ENCODE results near the gene SLC38A8. TPM values are rescaled to one million over a fixed set of nuclear protein-coding genes. Genes with fewer than 3 reads are reported as not detected.

Gene SLC38A8
- total and polyA plus RNA-seq, 9 donors: not detected

DNA sequence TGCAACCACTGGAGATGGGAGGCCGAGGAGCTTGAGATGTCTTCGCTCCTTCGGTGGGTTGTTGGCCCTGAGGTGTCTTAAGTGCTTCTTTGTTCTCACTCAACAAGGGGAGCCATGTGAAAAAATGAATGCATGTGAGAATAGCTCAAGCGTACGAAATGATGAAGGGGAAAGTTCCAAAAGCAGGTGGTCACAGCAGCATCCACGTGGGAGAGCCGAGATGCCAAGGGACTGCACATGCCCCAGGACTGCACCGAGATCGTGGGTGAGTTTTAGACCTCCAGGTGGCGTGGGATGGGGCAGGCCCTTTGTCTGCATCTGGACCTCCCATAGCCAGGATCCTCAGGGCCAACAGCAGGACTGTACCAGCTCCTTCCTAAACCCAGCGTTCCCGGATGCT is 8.1 kb downstream of the SLC38A8 start:
- H3K9me3 ChIP-seq (replicated peaks; ENCODE audit: control insufficient read depth, low read depth, low read length): peaks cover 6% of the 10 kb centered on the region
- peaks cover 8% of the 10 kb centered on the region for H3K27me3 ChIP-seq (ENCODE audit: control insufficient read depth, insufficient read depth, low read length)
- no peak overlapping the region for H3K27ac ChIP-seq (ENCODE audit: low read length)
- WGBS (ENCODE audit: insufficient coverage): 81% methylated on average over 12 of the region's 12 CpGs
- H3K4me1 ChIP-seq (ENCODE audit: control insufficient read depth, insufficient read depth, low read length): no peaks in the 10 kb centered on the region
- no peak overlapping the region for H3K4me3 ChIP-seq (ENCODE audit: low read length)
- H3K36me3 ChIP-seq (ENCODE audit: control insufficient read depth, insufficient read depth, low read length): no peaks in the 10 kb centered on the region
- no peak for DNase-seq

DNA sequence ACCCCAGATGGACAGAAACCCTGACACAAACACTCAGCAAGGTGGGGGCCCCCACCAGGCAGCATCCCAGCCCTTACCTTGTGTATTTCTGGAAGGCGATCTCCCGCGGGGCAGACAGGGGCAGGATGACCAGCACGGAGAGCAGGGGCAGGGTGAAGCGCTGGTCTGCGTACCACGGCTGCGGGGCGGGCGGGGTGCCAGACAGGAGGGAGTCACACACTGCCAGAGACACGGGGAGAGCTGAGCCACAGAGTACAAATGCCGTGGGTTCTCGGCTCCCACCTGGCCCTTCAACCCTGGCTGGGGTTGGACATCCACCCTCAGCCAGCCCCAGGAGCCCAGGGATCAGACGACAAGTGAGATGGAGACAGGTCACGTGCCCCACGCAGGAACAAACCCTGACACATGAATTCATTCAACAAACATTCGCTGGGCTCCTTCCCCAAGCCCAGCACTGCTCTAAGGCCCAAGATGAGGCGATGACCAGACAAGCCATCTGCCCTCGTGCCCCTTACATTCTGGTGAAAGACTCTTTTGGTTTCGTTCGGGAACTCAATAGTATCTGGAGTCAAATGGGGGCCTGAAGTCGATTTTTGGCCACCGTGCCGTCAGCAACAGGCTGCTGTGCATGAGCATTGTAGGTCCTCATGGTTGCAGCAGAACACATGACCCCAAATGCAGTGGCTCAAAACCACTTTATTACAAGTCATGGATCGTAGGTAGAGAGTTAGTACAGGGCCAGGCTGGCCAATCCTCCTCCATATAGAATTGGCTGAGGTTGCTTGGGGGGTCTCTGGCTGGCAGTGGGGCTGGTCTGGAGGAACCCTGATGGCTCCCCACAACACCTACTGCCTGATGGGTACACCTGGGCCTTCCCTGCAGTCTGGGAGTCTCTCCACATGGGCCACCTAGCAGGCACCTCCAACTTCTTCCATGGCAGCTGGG is 9.1 kb downstream of the SLC38A8 start:
- Histone ChIP-seq H3K36me3 (ENCODE audit: control insufficient read depth, insufficient read depth, low read length) (no peaks in the 10 kb centered on the region), H3K27me3 (ENCODE audit: control insufficient read depth, insufficient read depth, low read length) (peaks cover 8% of the 10 kb centered on the region), H3K27ac (ENCODE audit: low read length) (no peak overlapping the region), H3K4me3 (ENCODE audit: low read length) (no peak overlapping the region), H3K9me3 (replicated peaks; ENCODE audit: control insufficient read depth, low read depth, low read length) (peaks cover 6% of the 10 kb centered on the region), H3K4me1 (ENCODE audit: control insufficient read depth, insufficient read depth, low read length) (no peaks in the 10 kb centered on the region)
- no peak for DNase-seq
- 82% methylated on average over 24 of the region's 25 CpGs for WGBS (ENCODE audit: insufficient coverage)

DNA sequence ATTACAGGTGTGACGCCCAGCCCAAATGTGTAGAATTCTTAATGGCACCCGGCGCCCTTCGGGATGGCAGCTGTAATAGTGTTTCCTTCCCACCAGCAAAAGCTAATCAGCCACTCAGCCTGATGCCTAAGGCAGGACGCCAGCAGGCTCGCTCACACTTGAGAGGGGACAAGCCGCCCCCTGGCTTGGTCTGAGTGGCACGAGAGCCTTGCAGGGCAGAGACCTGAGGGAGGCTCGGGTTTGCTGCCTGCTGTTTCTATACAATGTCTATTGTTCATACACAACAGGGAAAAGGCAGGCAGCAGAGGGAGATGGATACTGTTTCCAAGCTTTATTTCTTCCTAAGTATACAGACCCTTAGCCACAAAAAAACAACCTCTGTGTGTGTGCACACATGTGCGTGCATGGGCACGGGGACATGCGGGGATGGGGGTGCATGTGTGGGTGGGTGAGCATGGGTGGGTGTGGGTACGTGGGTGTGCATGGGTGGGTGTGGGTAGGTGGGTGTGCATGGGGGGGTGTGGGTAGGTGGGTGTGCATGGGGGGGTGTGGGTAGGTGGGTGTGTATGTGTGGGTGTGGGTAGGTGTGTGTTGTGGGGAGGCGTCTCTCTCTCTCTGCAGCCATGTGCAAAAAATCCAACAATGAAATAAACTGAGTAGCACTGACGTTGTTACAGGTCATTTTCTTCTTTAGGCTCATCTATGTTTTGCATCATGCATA is 10.0 kb downstream of the SLC38A8 start:
- Histone ChIP-seq H3K9me3 (replicated peaks; ENCODE audit: control insufficient read depth, low read depth, low read length) (peaks cover 6% of the 10 kb centered on the region), H3K27ac (ENCODE audit: low read length) (no peak overlapping the region), H3K4me1 (ENCODE audit: control insufficient read depth, insufficient read depth, low read length) (no peaks in the 10 kb centered on the region), H3K4me3 (ENCODE audit: low read length) (no peak overlapping the region), H3K27me3 (ENCODE audit: control insufficient read depth, insufficient read depth, low read length) (peaks cover 8% of the 10 kb centered on the region), H3K36me3 (ENCODE audit: control insufficient read depth, insufficient read depth, low read length) (no peaks in the 10 kb centered on the region)
- WGBS (ENCODE audit: insufficient coverage): no CpG with 5 or more reads among the region's 15 CpGs
- no peak for DNase-seq

DNA sequence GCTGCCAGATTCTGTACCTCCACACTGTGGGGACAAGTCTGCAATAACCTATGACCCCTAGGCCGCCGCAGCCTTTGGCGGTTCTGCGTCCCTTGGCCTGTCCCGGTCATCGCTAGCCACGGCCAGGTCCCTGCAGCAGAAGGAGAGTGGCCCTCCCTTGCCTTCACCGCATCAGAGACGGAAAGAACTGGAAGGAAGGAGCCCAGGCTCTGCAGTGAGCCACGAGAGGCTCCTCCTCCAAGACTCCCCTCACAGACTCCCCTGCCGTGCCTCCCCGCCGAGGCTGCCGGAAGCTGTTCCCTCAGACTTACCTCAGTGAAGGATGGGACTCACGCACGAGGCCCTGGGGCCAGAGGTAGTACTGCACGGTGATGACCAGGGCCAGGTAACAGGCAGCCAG is 11.0 kb downstream of the SLC38A8 start:
- no peak for DNase-seq
- H3K4me1 ChIP-seq (ENCODE audit: control insufficient read depth, insufficient read depth, low read length): no peaks in the 10 kb centered on the region
- no peaks in the 10 kb centered on the region for H3K36me3 ChIP-seq (ENCODE audit: control insufficient read depth, insufficient read depth, low read length)
- H3K27me3 ChIP-seq (ENCODE audit: control insufficient read depth, insufficient read depth, low read length): peaks cover 8% of the 10 kb centered on the region
- H3K9me3 ChIP-seq (replicated peaks; ENCODE audit: control insufficient read depth, low read depth, low read length): peaks cover 6% of the 10 kb centered on the region
- H3K4me3 ChIP-seq (ENCODE audit: low read length): no peak overlapping the region
- H3K27ac ChIP-seq (ENCODE audit: low read length): no peak overlapping the region
- whole genome bisulfite sequencing (ENCODE audit: insufficient coverage): 73% methylated on average over 15 of the region's 17 CpGs

DNA sequence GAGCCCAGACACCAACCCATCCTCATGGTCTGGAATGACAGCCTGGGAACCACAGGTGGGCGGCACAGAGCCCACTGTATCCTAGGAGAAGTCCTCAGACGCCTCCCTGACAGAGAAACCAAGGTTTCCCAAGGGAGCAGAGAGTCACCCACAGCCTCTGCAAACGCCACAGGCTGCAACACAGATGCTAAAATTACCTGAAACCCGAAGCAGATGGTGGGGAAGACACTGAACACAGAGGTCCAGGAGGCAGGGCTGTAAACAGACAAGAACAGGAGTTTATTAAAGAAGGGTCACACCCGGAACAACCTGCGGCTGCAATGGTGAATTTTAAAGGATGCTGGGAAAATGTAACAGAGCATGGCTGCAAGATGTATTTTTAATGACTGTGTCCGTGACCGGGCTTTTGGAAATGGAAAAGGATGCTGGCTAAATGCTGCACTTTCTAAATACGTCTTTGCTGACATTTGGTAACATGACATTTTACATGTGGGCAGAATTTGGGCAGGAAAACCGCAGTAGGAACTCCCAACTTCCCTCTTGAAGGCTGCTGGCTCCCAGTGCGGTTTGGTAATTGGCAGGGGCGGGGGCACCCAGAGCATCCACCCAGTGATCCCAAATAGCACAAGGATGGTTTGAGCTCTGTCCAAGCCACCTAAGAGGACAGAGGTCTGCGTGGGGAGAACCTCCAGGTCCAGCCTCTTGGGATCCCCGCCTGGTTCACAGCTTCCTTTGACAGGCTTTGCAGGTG is 13.1 kb downstream of the SLC38A8 start:
- peaks cover 8% of the 10 kb centered on the region for H3K27me3 ChIP-seq (ENCODE audit: control insufficient read depth, insufficient read depth, low read length)
- no peak overlapping the region for H3K27ac ChIP-seq (ENCODE audit: low read length)
- H3K9me3 ChIP-seq (replicated peaks; ENCODE audit: control insufficient read depth, low read depth, low read length): no peaks in the 10 kb centered on the region
- no peak overlapping the region for H3K4me3 ChIP-seq (ENCODE audit: low read length)
- DNase-seq: peak; percentile 57
- 70% methylated on average over 10 of the region's 14 CpGs for WGBS (ENCODE audit: insufficient coverage)
- H3K36me3 ChIP-seq (ENCODE audit: control insufficient read depth, insufficient read depth, low read length): no peaks in the 10 kb centered on the region
- H3K4me1 ChIP-seq (ENCODE audit: control insufficient read depth, insufficient read depth, low read length): no peaks in the 10 kb centered on the region

DNA sequence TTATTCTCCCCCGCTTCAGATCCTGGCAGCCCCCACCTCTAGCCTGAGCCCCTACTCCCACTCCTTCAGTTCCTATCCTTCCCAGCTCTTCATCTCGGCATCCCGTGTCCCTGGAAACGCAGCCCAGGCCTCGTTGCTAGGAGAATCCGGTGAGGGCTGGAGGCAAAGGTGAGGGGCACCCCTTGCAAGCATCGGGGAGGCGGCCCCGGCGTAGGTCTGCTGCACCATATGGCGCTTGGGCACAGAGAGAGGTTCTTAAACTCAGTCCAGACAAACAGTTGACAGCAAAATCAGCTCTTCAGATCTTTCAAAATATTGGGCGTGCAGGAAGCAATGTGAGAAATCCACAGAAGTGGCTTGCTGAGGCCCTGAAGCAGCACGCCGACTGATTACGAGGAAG is 15.0 kb downstream of the SLC38A8 start:
- Histone ChIP-seq H3K4me1 (ENCODE audit: control insufficient read depth, insufficient read depth, low read length) (no peaks in the 10 kb centered on the region), H3K27ac (ENCODE audit: low read length) (no peak overlapping the region), H3K4me3 (ENCODE audit: low read length) (no peak overlapping the region), H3K27me3 (ENCODE audit: control insufficient read depth, insufficient read depth, low read length) (peaks cover 5% of the 10 kb centered on the region), H3K36me3 (ENCODE audit: control insufficient read depth, insufficient read depth, low read length) (no peaks in the 10 kb centered on the region), H3K9me3 (replicated peaks; ENCODE audit: control insufficient read depth, low read depth, low read length) (no peaks in the 10 kb centered on the region)
- 53% methylated on average over 8 of the region's 15 CpGs for WGBS (ENCODE audit: insufficient coverage)
- DNase-seq: no peak

DNA sequence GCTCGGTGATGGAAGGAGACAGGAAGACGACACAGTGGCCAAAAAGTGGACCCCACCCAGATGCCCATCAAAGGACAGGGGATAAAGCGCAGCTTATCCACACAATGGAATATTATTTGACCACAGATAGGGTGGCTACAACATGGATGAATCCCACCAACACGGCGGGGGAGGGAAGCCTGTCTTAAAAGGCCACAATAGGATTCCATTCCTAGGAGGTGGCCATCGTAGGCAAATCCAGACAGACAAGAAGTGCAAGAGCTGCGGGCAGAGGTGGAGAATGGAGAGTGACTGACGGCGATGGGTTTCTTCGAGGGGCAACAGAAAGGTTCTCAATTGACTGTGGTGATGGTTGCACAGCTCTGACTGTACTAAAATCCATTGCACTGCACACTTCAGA is 16.0 kb downstream of the SLC38A8 start:
- Histone ChIP-seq H3K4me3 (ENCODE audit: low read length) (no peak overlapping the region), H3K27me3 (ENCODE audit: control insufficient read depth, insufficient read depth, low read length) (peaks cover 3% of the 10 kb centered on the region), H3K36me3 (ENCODE audit: control insufficient read depth, insufficient read depth, low read length) (no peaks in the 10 kb centered on the region), H3K27ac (ENCODE audit: low read length) (no peak overlapping the region), H3K4me1 (ENCODE audit: control insufficient read depth, insufficient read depth, low read length) (no peaks in the 10 kb centered on the region), H3K9me3 (replicated peaks; ENCODE audit: control insufficient read depth, low read depth, low read length) (no peaks in the 10 kb centered on the region)
- no peak for DNase-seq
- 81% methylated on average over 6 of the region's 10 CpGs for WGBS (ENCODE audit: insufficient coverage)

DNA sequence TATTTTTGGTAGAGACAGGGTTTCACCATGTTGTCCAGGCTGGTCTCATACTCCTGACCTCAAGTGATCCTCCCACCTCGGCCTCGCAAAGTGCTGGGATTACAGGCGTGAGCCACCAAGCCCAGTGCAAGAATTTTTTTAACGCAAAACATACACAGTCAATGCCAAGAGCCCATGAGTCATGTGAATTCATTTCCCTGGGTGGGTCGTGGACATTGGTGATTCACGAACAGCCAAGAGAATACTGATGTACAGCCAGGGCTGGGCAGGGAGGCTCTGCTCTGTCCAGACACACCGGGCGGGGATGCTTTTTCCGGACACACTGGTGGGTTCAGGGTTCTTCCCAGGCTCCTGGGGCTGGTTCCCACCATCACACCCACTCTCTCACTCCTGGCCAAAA is 17.7 kb downstream of the SLC38A8 start:
- peaks cover 4% of the 10 kb centered on the region for H3K9me3 ChIP-seq (replicated peaks; ENCODE audit: control insufficient read depth, low read depth, low read length)
- no peaks in the 10 kb centered on the region for H3K4me1 ChIP-seq (ENCODE audit: control insufficient read depth, insufficient read depth, low read length)
- H3K27ac ChIP-seq (ENCODE audit: low read length): no peak overlapping the region
- WGBS (ENCODE audit: insufficient coverage): 65% methylated on average over 9 of the region's 9 CpGs
- peaks cover 2% of the 10 kb centered on the region for H3K27me3 ChIP-seq (ENCODE audit: control insufficient read depth, insufficient read depth, low read length)
- no peak for DNase-seq
- no peaks in the 10 kb centered on the region for H3K36me3 ChIP-seq (ENCODE audit: control insufficient read depth, insufficient read depth, low read length)
- no peak overlapping the region for H3K4me3 ChIP-seq (ENCODE audit: low read length)

DNA sequence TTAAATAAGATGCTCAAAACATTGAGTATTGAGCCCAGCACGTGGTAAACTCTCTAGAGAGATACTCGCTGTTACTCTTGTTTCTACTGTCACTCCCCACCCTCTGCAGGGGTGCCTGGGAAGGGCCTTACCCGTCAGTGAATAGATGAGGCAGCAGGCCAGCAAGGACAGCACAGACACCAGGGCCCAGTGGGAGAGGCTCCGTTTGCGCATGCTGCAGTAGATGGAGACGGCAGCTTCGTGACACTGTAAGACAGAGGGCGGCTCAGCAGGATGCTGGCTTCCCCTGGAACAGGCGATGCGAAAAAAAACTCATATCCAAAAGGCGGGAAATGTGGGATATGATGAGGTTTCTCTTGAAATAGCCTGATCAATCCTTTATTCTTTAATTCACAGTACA is 20.0 kb downstream of the SLC38A8 start:
- DNase-seq: no peak
- H3K4me1 ChIP-seq (ENCODE audit: control insufficient read depth, insufficient read depth, low read length): no peaks in the 10 kb centered on the region
- H3K4me3 ChIP-seq (ENCODE audit: low read length): no peak overlapping the region
- H3K27me3 ChIP-seq (ENCODE audit: control insufficient read depth, insufficient read depth, low read length): peaks cover 2% of the 10 kb centered on the region
- no peaks in the 10 kb centered on the region for H3K36me3 ChIP-seq (ENCODE audit: control insufficient read depth, insufficient read depth, low read length)
- peaks cover 4% of the 10 kb centered on the region for H3K9me3 ChIP-seq (replicated peaks; ENCODE audit: control insufficient read depth, low read depth, low read length)
- H3K27ac ChIP-seq (ENCODE audit: low read length): no peak overlapping the region
- WGBS (ENCODE audit: insufficient coverage): 60% methylated on average over 8 of the region's 11 CpGs

DNA sequence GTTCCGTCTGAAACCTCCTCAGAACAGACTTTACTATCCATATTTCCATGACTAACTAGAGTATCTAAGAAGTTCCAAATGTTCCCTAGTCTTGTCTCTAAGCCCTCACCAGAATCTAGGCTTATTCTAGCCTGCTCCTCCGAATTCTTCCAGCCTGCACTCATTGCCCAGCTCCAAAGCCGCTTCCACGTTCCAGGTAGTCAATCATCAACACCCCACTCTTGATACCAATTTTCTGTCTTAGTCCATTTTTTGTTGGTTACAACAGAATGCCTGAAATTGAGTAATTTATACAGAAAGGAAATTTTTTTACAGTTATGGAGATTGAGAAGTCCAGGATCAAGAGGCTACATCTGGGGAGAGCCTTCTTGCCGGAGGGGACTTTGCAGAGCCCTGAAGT is 21.1 kb downstream of the SLC38A8 start:
- H3K4me3 ChIP-seq (ENCODE audit: low read length): no peak overlapping the region
- no peak overlapping the region for H3K27ac ChIP-seq (ENCODE audit: low read length)
- DNase-seq: no peak
- H3K36me3 ChIP-seq (ENCODE audit: control insufficient read depth, insufficient read depth, low read length): no peaks in the 10 kb centered on the region
- H3K4me1 ChIP-seq (ENCODE audit: control insufficient read depth, insufficient read depth, low read length): no peaks in the 10 kb centered on the region
- H3K27me3 ChIP-seq (ENCODE audit: control insufficient read depth, insufficient read depth, low read length): peaks cover 4% of the 10 kb centered on the region
- H3K9me3 ChIP-seq (replicated peaks; ENCODE audit: control insufficient read depth, low read depth, low read length): peaks cover 4% of the 10 kb centered on the region
- WGBS (ENCODE audit: insufficient coverage): 68% methylated on average over 2 of the region's 5 CpGs

Data from muscle of leg (tissue), 11 donors.